ENCODE measurements around the gene RTP5. TPM values are rescaled to one million over a fixed set of nuclear protein-coding genes. Genes with fewer than 3 reads are reported as not detected.

Gene RTP5
- total RNA-seq, 4 donors from 2014 or later: not detected

- H3K4me3 ChIP-seq: peak overlapping the region in 1 of 2 donors; percentile 49
- peak; percentile 55 for ATAC-seq
- H3K27ac ChIP-seq: peak overlapping the region in 3 of 4 donors; percentile 76 to 85 (median 79)
- H3K27me3 ChIP-seq: no peaks in the 10 kb centered on the region
- H3K36me3 ChIP-seq: no peaks in the 10 kb centered on the region
- H3K4me1 ChIP-seq: peaks cover 0 to 31% (median 15%) of the 10 kb centered on the region in 3 donors
- H3K9me3 ChIP-seq: no peaks in the 10 kb centered on the region
- no peak for TF ChIP-seq CTCF (IDR thresholded peaks at IDR 0.05)
- TF ChIP-seq EP300 (IDR thresholded peaks at IDR 0.05): no peak
- TF ChIP-seq POLR2A (IDR thresholded peaks at IDR 0.05): peak in 1 of 2 donors; percentile 23
- TF ChIP-seq POLR2AphosphoS5 (IDR thresholded peaks at IDR 0.05): peak; percentile 28
- 67 to 68% methylated on average over 11 to 12 of the region's 29 CpGs for WGBS, 2 donors (ENCODE audit: low coverage in 1 of 2)
These were observed 26.8 kb upstream of the RTP5 start for GRCh38 chr2:241842620-241843211.

GRCh38 chr2:241843321-241844065, 26.0 kb upstream of the RTP5 start:
- peak; percentile 14 for ATAC-seq
- Histone ChIP-seq H3K36me3 (no peaks in the 10 kb centered on the region), H3K9me3 (no peaks in the 10 kb centered on the region), H3K27me3 (no peaks in the 10 kb centered on the region), H3K27ac (peak overlapping the region in 3 of 4 donors; percentile 76 to 85 (median 79)), H3K4me1 (peaks cover 0 to 31% (median 15%) of the 10 kb centered on the region in 3 donors), H3K4me3 (peak overlapping the region; percentile 24 to 49)
- TF ChIP-seq POLR2AphosphoS5 (IDR thresholded peaks at IDR 0.05): no peak
- TF ChIP-seq POLR2A (IDR thresholded peaks at IDR 0.05): no peak
- TF ChIP-seq CTCF (IDR thresholded peaks at IDR 0.05): no peak
- no peak for TF ChIP-seq EP300 (IDR thresholded peaks at IDR 0.05)
- WGBS, 2 donors (ENCODE audit: low coverage in 1 of 2): 100% methylated on average over 2 of the region's 52 CpGs; no CpG with 5 or more reads in 1 of the 2 donors

GRCh38 chr2:241844066-241844728, 25.3 kb upstream of the RTP5 start:
- WGBS, 2 donors (ENCODE audit: low coverage in 1 of 2): 9 to 28% methylated on average over 12 to 17 of the region's 65 CpGs

More at GRCh38 chr2:241844066-241844728, 25.3 kb upstream of the RTP5 start:
- TF ChIP-seq CTCF (IDR thresholded peaks at IDR 0.05): peak in 3 of 4 experiments; percentile 26 to 49 (median 32)
- peak in 1 of 2 donors; percentile 38 for TF ChIP-seq POLR2A (IDR thresholded peaks at IDR 0.05)
- no peak for TF ChIP-seq EP300 (IDR thresholded peaks at IDR 0.05)
- peak; percentile 76 for TF ChIP-seq POLR2AphosphoS5 (IDR thresholded peaks at IDR 0.05)
- Histone ChIP-seq H3K27me3 (no peaks in the 10 kb centered on the region), H3K36me3 (no peaks in the 10 kb centered on the region), H3K9me3 (no peaks in the 10 kb centered on the region), H3K27ac (peak overlapping the region in 3 of 4 donors; percentile 76 to 85 (median 79)), H3K4me1 (peaks cover 0 to 31% (median 15%) of the 10 kb centered on the region in 3 donors), H3K4me3 (peak overlapping the region; percentile 24 to 49)
- peak; percentile 92 for ATAC-seq

All from gastroesophageal sphincter (tissue), 4 donors.